ENCODE measurements around the gene PHETA1.

DNA sequence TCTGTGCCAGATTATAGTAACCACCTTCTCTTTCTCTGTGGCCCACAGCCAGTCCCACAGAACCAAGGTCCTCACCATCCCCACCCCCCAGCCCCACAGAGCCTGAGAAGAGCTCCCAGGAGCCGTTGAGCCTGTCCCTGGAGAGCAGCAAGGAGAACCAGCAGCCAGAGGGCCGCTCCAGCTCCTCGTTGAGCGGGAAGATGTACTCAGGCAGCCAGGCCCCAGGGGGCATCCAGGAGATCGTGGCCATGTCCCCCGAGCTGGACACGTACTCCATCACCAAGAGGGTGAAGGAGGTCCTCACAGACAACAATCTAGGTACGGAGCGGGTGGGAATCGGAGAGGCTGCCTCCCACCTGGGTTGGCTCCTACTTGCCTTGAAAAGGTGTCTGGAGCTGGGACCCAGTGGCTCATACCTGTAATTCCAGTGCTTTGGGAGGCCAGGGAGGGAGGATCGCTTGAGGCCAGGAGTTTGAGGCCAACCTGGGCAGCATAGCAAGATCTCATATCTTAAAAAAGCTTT lies 34.4 kb downstream of the PHETA1 start:
- TF ChIP-seq, protein P1, sequence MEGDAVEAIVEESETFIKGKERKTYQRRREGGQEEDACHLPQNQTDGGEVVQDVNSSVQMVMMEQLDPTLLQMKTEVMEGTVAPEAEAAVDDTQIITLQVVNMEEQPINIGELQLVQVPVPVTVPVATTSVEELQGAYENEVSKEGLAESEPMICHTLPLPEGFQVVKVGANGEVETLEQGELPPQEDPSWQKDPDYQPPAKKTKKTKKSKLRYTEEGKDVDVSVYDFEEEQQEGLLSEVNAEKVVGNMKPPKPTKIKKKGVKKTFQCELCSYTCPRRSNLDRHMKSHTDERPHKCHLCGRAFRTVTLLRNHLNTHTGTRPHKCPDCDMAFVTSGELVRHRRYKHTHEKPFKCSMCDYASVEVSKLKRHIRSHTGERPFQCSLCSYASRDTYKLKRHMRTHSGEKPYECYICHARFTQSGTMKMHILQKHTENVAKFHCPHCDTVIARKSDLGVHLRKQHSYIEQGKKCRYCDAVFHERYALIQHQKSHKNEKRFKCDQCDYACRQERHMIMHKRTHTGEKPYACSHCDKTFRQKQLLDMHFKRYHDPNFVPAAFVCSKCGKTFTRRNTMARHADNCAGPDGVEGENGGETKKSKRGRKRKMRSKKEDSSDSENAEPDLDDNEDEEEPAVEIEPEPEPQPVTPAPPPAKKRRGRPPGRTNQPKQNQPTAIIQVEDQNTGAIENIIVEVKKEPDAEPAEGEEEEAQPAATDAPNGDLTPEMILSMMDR (IDR thresholded peaks at IDR 0.05), result no peak
- TF ChIP-seq POLR2A (IDR thresholded peaks at IDR 0.05), result no peak
- TF ChIP-seq POLR2AphosphoS5 (IDR thresholded peaks at IDR 0.05; ENCODE audit: insufficient read depth in 1 of 2, low read depth in 1 of 2), result no peak

All from vagina (tissue), 2 donors.